ENCODE measurements around the gene MATN3.

DNA sequence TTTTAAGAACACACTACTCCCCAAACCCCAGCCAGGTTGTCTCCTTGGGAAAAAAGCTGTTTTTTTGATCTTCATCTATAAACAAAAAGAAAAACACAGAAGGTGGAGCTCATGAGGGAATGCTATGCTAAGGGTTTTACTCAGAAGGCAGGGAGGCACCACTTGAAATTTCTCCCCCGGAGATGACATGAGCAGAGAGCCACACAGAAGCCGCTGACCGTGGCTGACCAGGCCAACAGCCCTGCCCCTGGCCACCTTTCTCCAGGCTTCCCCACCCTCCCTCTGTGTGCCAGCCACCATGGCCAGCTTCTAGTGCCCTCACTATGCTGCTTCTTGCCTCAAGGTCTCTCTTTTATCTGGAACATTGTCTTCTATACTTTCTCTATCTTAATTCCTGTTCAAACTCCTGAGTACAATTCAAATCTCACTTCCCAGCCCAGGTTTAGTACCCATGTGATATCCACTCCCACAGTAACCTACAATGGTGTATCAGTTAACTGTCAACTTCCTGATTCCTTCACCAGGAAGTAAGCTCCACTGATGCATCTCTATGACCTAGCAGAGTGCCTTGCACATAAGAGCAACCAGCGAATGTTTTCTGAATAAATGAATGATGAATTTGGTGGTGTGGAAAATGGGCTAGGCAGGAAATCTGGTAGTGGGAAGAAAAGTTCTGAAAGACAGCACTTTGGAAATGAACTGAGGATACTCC lies 23.6 kb upstream of the MATN3 start:
- TF ChIP-seq, protein P1, sequence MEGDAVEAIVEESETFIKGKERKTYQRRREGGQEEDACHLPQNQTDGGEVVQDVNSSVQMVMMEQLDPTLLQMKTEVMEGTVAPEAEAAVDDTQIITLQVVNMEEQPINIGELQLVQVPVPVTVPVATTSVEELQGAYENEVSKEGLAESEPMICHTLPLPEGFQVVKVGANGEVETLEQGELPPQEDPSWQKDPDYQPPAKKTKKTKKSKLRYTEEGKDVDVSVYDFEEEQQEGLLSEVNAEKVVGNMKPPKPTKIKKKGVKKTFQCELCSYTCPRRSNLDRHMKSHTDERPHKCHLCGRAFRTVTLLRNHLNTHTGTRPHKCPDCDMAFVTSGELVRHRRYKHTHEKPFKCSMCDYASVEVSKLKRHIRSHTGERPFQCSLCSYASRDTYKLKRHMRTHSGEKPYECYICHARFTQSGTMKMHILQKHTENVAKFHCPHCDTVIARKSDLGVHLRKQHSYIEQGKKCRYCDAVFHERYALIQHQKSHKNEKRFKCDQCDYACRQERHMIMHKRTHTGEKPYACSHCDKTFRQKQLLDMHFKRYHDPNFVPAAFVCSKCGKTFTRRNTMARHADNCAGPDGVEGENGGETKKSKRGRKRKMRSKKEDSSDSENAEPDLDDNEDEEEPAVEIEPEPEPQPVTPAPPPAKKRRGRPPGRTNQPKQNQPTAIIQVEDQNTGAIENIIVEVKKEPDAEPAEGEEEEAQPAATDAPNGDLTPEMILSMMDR (IDR thresholded peaks at IDR 0.05) = no peak
- TF ChIP-seq EZH2 (IDR thresholded peaks at IDR 0.05) = no peak
